ENCODE measurements around the gene SCAP. TPM values are rescaled to one million over a fixed set of nuclear protein-coding genes. Genes with fewer than 3 reads are reported as not detected.

The SCAP gene
- total and polyA plus RNA-seq, 2 of the 13 experiments (the other 11 are each of a cell fraction or from before 2014, with no cell fraction given), result 40.4 to 53.3 TPM

DNA sequence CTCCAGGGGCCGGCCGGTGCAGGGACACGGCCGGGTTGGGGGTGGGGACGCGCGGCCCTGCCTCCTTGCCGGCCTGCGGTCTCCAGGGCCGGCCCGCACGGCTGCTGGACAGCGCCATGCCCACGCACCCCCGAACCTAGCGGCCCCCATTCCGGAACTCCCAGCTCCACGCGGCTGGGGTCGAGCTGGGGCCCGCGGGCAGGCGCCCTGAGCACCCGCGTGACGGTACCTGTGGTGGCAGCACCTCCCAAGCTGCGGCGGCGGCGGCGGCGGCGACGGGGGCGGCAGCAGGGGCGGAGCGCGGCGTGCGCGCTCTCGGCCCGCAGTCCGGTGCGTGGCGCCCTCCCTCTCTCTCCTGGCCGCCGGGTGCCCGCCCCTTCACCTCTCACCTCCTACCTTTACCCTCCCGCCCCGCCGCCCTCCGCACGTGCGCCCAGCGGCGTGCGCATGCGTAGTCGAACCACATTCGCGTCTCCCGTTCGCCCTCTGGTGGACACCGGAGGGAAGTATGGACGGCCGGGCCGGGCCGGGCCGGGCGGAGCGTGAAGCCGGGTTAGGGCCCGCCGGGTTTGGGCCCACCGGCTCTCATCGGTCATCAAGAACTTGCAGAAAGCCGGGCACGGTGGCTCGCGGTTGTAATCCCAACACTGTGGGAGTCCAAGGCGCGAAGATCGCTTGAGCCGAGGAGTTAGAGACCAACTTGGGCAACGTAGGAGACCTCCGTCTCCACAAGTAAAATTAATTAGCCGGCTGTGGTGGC, at the start of gene SCAP (continued):
- TF ChIP-seq, protein P1, sequence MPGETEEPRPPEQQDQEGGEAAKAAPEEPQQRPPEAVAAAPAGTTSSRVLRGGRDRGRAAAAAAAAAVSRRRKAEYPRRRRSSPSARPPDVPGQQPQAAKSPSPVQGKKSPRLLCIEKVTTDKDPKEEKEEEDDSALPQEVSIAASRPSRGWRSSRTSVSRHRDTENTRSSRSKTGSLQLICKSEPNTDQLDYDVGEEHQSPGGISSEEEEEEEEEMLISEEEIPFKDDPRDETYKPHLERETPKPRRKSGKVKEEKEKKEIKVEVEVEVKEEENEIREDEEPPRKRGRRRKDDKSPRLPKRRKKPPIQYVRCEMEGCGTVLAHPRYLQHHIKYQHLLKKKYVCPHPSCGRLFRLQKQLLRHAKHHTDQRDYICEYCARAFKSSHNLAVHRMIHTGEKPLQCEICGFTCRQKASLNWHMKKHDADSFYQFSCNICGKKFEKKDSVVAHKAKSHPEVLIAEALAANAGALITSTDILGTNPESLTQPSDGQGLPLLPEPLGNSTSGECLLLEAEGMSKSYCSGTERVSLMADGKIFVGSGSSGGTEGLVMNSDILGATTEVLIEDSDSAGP (CRISPR knock-in tag; IDR thresholded peaks at IDR 0.05; ENCODE audit: borderline replicate concordance), result peak; percentile 81; the same call in 1 of the 2 replicates
- TF ChIP-seq, protein P2, sequence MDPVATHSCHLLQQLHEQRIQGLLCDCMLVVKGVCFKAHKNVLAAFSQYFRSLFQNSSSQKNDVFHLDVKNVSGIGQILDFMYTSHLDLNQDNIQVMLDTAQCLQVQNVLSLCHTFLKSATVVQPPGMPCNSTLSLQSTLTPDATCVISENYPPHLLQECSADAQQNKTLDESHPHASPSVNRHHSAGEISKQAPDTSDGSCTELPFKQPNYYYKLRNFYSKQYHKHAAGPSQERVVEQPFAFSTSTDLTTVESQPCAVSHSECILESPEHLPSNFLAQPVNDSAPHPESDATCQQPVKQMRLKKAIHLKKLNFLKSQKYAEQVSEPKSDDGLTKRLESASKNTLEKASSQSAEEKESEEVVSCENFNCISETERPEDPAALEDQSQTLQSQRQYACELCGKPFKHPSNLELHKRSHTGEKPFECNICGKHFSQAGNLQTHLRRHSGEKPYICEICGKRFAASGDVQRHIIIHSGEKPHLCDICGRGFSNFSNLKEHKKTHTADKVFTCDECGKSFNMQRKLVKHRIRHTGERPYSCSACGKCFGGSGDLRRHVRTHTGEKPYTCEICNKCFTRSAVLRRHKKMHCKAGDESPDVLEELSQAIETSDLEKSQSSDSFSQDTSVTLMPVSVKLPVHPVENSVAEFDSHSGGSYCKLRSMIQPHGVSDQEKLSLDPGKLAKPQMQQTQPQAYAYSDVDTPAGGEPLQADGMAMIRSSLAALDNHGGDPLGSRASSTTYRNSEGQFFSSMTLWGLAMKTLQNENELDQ (CRISPR knock-in tag; IDR thresholded peaks at IDR 0.05; ENCODE audit: borderline replicate concordance), result no peak
- TF ChIP-seq ZSCAN31 (CRISPR knock-in tag; IDR thresholded peaks at IDR 0.05; ENCODE audit: low read depth), result no peak
- 0 out of 2 replicates have a peak, but pooled peaks have one; percentile 32 for TF ChIP-seq POLR2AphosphoS5 (IDR thresholded peaks at IDR 0.05; ENCODE audit: low read depth, low read length)
- TF ChIP-seq TSC22D2 (CRISPR knock-in tag; IDR thresholded peaks at IDR 0.05; ENCODE audit: borderline replicate concordance), result peak; percentile 76; the same call in 1 of the 2 replicates
- TF ChIP-seq TCF7 (IDR thresholded peaks at IDR 0.05; ENCODE audit: low read depth), result no peak; the same call in 1 of the 2 replicates
- TF ChIP-seq NFRKB (IDR thresholded peaks at IDR 0.05), result no peak
- TF ChIP-seq, protein P3, sequence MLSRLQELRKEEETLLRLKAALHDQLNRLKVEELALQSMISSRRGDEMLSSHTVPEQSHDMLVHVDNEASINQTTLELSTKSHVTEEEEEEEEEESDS (CRISPR knock-in tag; IDR thresholded peaks at IDR 0.05; ENCODE audit: borderline replicate concordance), result no peak
- peak; percentile 60; the same call in 1 of the 2 replicates for TF ChIP-seq ZNF614 (CRISPR knock-in tag; IDR thresholded peaks at IDR 0.05; ENCODE audit: borderline replicate concordance)
- peak; percentile 84 for TF ChIP-seq RELA (CRISPR knock-in tag; IDR thresholded peaks at IDR 0.05)
- TF ChIP-seq, protein P4, sequence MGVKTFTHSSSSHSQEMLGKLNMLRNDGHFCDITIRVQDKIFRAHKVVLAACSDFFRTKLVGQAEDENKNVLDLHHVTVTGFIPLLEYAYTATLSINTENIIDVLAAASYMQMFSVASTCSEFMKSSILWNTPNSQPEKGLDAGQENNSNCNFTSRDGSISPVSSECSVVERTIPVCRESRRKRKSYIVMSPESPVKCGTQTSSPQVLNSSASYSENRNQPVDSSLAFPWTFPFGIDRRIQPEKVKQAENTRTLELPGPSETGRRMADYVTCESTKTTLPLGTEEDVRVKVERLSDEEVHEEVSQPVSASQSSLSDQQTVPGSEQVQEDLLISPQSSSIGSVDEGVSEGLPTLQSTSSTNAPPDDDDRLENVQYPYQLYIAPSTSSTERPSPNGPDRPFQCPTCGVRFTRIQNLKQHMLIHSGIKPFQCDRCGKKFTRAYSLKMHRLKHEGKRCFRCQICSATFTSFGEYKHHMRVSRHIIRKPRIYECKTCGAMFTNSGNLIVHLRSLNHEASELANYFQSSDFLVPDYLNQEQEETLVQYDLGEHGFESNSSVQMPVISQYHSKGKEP (CRISPR knock-in tag; IDR thresholded peaks at IDR 0.05), result no peak
- no peak for TF ChIP-seq ZNF382 (CRISPR knock-in tag; IDR thresholded peaks at IDR 0.05; ENCODE audit: borderline replicate concordance)
- TF ChIP-seq CHD4 (IDR thresholded peaks at IDR 0.05; ENCODE audit: borderline replicate concordance, low read length), result no peak
- TF ChIP-seq, protein P5, sequence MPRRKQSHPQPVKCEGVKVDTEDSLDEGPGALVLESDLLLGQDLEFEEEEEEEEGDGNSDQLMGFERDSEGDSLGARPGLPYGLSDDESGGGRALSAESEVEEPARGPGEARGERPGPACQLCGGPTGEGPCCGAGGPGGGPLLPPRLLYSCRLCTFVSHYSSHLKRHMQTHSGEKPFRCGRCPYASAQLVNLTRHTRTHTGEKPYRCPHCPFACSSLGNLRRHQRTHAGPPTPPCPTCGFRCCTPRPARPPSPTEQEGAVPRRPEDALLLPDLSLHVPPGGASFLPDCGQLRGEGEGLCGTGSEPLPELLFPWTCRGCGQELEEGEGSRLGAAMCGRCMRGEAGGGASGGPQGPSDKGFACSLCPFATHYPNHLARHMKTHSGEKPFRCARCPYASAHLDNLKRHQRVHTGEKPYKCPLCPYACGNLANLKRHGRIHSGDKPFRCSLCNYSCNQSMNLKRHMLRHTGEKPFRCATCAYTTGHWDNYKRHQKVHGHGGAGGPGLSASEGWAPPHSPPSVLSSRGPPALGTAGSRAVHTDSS (CRISPR knock-in tag; conservative IDR thresholded peaks at IDR 0.05), result peak; percentile 58; the same call in 1 of the 2 replicates
- TF ChIP-seq, protein P6, sequence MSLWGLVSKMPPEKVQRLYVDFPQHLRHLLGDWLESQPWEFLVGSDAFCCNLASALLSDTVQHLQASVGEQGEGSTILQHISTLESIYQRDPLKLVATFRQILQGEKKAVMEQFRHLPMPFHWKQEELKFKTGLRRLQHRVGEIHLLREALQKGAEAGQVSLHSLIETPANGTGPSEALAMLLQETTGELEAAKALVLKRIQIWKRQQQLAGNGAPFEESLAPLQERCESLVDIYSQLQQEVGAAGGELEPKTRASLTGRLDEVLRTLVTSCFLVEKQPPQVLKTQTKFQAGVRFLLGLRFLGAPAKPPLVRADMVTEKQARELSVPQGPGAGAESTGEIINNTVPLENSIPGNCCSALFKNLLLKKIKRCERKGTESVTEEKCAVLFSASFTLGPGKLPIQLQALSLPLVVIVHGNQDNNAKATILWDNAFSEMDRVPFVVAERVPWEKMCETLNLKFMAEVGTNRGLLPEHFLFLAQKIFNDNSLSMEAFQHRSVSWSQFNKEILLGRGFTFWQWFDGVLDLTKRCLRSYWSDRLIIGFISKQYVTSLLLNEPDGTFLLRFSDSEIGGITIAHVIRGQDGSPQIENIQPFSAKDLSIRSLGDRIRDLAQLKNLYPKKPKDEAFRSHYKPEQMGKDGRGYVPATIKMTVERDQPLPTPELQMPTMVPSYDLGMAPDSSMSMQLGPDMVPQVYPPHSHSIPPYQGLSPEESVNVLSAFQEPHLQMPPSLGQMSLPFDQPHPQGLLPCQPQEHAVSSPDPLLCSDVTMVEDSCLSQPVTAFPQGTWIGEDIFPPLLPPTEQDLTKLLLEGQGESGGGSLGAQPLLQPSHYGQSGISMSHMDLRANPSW (CRISPR knock-in tag; IDR thresholded peaks at IDR 0.05; ENCODE audit: borderline replicate concordance), result no peak
- TF ChIP-seq, protein P7, sequence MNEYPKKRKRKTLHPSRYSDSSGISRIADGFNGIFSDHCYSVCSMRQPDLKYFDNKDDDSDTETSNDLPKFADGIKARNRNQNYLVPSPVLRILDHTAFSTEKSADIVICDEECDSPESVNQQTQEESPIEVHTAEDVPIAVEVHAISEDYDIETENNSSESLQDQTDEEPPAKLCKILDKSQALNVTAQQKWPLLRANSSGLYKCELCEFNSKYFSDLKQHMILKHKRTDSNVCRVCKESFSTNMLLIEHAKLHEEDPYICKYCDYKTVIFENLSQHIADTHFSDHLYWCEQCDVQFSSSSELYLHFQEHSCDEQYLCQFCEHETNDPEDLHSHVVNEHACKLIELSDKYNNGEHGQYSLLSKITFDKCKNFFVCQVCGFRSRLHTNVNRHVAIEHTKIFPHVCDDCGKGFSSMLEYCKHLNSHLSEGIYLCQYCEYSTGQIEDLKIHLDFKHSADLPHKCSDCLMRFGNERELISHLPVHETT (CRISPR knock-in tag; conservative IDR thresholded peaks at IDR 0.05), result peak; percentile 97

Data from HepG2 (cell line).